Hepatocyte (in vitro differentiated cells): ENCODE measurements around the gene FAF1. TPM values are rescaled to one million over a fixed set of nuclear protein-coding genes. Genes with fewer than 3 reads are reported as not detected.
"Not testable (repeated sequence)": the region's sequence is repeated elsewhere in the genome, so short reads cannot be mapped to it uniquely, and the experiment has no call there.

Source experiments
- DNase-seq: peaks from one replicate; pipeline ENCODE4 v3.0.0-alpha.2; 2016; ENCODE audit warnings: low spot score
- H2AFZ ChIP-seq: fragments of 200-600 bp; sonication (generic); 2 replicates; pipeline ENCODE4 v1.6.0; 2016; ENCODE audit warnings: antibody characterized with exemption, mild to moderate bottlenecking
- H3K27ac ChIP-seq: fragments of 200-600 bp; sonication (generic); 2 replicates; pipeline ENCODE4 v1.5.1; 2016; ENCODE audit warnings: mild to moderate bottlenecking
- H3K27me3 ChIP-seq: fragments of 200-600 bp; sonication (generic); 2 replicates; pipeline ENCODE4 v1.6.1; 2016
- H3K36me3 ChIP-seq: fragments of 200-600 bp; sonication (generic); replicated peaks from 2 replicates; pipeline ENCODE4 v1.5.1; 2016; ENCODE audit warnings: low read depth; ENCODE audit not compliant: insufficient read depth
- H3K4me1 ChIP-seq: fragments of 200-600 bp; sonication (generic); 2 replicates; pipeline ENCODE4 v1.5.1; 2016; ENCODE audit warnings: mild to moderate bottlenecking, moderate library complexity; ENCODE audit not compliant: insufficient read depth
- H3K4me2 ChIP-seq: fragments of 200-600 bp; sonication (generic); 2 replicates; pipeline ENCODE4 v1.6.0; 2016
- H3K4me3 ChIP-seq: fragments of 200-600 bp; sonication (generic); 2 replicates; pipeline ENCODE4 v1.5.1; 2016; ENCODE audit warnings: mild to moderate bottlenecking
- H3K79me2 ChIP-seq: fragments of 200-600 bp; sonication (generic); 2 replicates; pipeline ENCODE4 v1.6.0; 2017; ENCODE audit warnings: mild to moderate bottlenecking
- H3K9me2 ChIP-seq: fragments of 200-600 bp; sonication (generic); replicated peaks from 2 replicates; pipeline ENCODE4 v1.6.0; 2017; ENCODE audit warnings: mild to moderate bottlenecking; ENCODE audit not compliant: insufficient read depth
- H3K9me3 ChIP-seq: fragments of 200-600 bp; sonication (generic); 2 replicates; pipeline ENCODE4 v1.5.1; 2016; ENCODE audit warnings: low read depth, mild to moderate bottlenecking
- H4K20me1 ChIP-seq: fragments of 200-600 bp; sonication (generic); 2 replicates; pipeline ENCODE4 v1.6.0; 2016; ENCODE audit warnings: mild to moderate bottlenecking; ENCODE audit not compliant: insufficient read depth, poor library complexity, severe bottlenecking
- EZH2 ChIP-seq: fragments of 200-600 bp; sonication (generic); IDR thresholded peaks from 2 replicates; pipeline ENCODE4 v1.6.1; 2016; ENCODE audit warnings: antibody characterized with exemption, mild to moderate bottlenecking, borderline replicate concordance
- EZH2phosphoT487 ChIP-seq: fragments of 200-600 bp; sonication (generic); IDR thresholded peaks from one replicate; pipeline ENCODE4 v1.6.1; 2018; ENCODE audit warnings: antibody characterized with exemption, mild to moderate bottlenecking, low read depth, moderate library complexity; ENCODE audit not compliant: unreplicated experiment, severe bottlenecking
- whole genome bisulfite sequencing: methylation state at CpG from one replicate; pipeline ENCODE4 v1.1.6; 2016; ENCODE audit warnings: low lambda C conversion rate; ENCODE audit errors: missing lambda C conversion rate; 5-methylcytosine and 5-hydroxymethylcytosine counted together
- polyA plus RNA-seq: library from polyadenylated mRNA; unstranded; fragments of >200 nt; fragmentation: Nextera tagmentation; extraction: Ambion mirVana; gene quantifications from 2 replicates; pipeline ENCODE4 v1.2.1, GENCODE V29; 2016
- total RNA-seq: library from RNA; depleted of rRNA; stranded (reverse); fragments of >200 nt; gene quantifications from 2 replicates; pipeline ENCODE4 v1.2.3, GENCODE V29; 2014
- TF ChIP-seq, protein P1 (sequence below): fragments of 200-600 bp; sonication (generic); IDR thresholded peaks from 2 replicates; pipeline ENCODE4 v1.5.1; 2016; ENCODE audit warnings: antibody characterized with exemption, mild to moderate bottlenecking; ENCODE audit not compliant: poor library complexity

Gene FAF1
- total and polyA plus RNA-seq, 2 experiments from 2014 or later = 25.7 to 35.5 TPM

DNA sequence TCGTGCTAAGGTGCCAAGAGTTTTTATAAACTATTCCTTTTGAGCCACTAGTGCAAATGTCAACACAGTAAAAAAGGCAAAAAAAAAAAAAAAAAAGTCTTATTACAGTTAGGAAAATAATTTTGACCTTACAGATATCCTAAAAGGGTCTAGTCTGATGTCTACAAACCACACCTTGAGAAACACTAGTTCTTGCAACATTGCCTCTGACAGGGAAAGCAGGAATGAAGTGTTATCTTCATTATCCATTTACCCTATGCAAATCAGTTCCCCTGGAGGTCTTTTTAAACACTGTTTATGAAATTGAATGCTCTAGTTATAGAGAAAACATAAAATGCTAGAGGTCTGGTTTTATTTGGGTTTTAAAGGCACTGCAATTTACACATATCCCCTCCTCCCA, 421.6 kb downstream of the FAF1 start:
- Histone ChIP-seq H4K20me1 (no peaks in the 10 kb centered on the region), H3K79me2 (no peaks in the 10 kb centered on the region), H3K4me3 (no peak overlapping the region), H3K4me2 (no peak overlapping the region), H3K27me3 (no peaks in the 10 kb centered on the region), H3K27ac (no peak overlapping the region), H3K9me2 (no peaks in the 10 kb centered on the region), H3K9me3 (no peaks in the 10 kb centered on the region), H2AFZ (no peak overlapping the region), H3K4me1 (no peaks in the 10 kb centered on the region), H3K36me3 (no peaks in the 10 kb centered on the region)
- TF ChIP-seq EZH2phosphoT487 (no peak), EZH2 (no peak)
- 95% methylated on average over 1 of the region's 1 CpG for WGBS
- no peak for DNase-seq

GRCh38 chr1:50531601-50532000, 428.5 kb downstream of the FAF1 start:
- no peaks in the 10 kb centered on the region for H3K36me3 ChIP-seq
- no peaks in the 10 kb centered on the region for H3K4me1 ChIP-seq
- no peaks in the 10 kb centered on the region for H3K79me2 ChIP-seq
- H3K9me2 ChIP-seq = no peaks in the 10 kb centered on the region
- H4K20me1 ChIP-seq = no peaks in the 10 kb centered on the region
- H3K9me3 ChIP-seq = no peaks in the 10 kb centered on the region
- no peak overlapping the region for H3K27ac ChIP-seq
- no peak for DNase-seq
- WGBS = 92% methylated on average over 1 of the region's 1 CpG
- H3K4me3 ChIP-seq = no peak overlapping the region
- no peak for TF ChIP-seq EZH2phosphoT487
- TF ChIP-seq EZH2 = no peak
- TF ChIP-seq, protein P1, sequence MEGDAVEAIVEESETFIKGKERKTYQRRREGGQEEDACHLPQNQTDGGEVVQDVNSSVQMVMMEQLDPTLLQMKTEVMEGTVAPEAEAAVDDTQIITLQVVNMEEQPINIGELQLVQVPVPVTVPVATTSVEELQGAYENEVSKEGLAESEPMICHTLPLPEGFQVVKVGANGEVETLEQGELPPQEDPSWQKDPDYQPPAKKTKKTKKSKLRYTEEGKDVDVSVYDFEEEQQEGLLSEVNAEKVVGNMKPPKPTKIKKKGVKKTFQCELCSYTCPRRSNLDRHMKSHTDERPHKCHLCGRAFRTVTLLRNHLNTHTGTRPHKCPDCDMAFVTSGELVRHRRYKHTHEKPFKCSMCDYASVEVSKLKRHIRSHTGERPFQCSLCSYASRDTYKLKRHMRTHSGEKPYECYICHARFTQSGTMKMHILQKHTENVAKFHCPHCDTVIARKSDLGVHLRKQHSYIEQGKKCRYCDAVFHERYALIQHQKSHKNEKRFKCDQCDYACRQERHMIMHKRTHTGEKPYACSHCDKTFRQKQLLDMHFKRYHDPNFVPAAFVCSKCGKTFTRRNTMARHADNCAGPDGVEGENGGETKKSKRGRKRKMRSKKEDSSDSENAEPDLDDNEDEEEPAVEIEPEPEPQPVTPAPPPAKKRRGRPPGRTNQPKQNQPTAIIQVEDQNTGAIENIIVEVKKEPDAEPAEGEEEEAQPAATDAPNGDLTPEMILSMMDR = no peak
- no peak overlapping the region for H2AFZ ChIP-seq
- no peak overlapping the region for H3K4me2 ChIP-seq
- H3K27me3 ChIP-seq = no peaks in the 10 kb centered on the region

GRCh38 chr1:50531027-50531426, 429.0 kb downstream of the FAF1 start:
- TF ChIP-seq EZH2phosphoT487 (no peak), EZH2 (no peak)
- TF ChIP-seq, protein P1 = no peak
- Histone ChIP-seq H4K20me1 (no peaks in the 10 kb centered on the region), H3K4me1 (no peaks in the 10 kb centered on the region), H3K4me3 (no peak overlapping the region), H3K4me2 (no peak overlapping the region), H3K9me2 (no peaks in the 10 kb centered on the region), H3K36me3 (no peaks in the 10 kb centered on the region), H3K27me3 (no peaks in the 10 kb centered on the region), H3K9me3 (no peaks in the 10 kb centered on the region), H2AFZ (no peak overlapping the region), H3K27ac (no peak overlapping the region), H3K79me2 (no peaks in the 10 kb centered on the region)
- no peak for DNase-seq
- 57% methylated on average over 2 of the region's 2 CpGs for WGBS

- no peaks in the 10 kb centered on the region for H3K27me3 ChIP-seq
- H3K9me3 ChIP-seq = no peaks in the 10 kb centered on the region
- no peak overlapping the region for H3K4me2 ChIP-seq
- no peaks in the 10 kb centered on the region for H3K36me3 ChIP-seq
- no peaks in the 10 kb centered on the region for H4K20me1 ChIP-seq
- H3K27ac ChIP-seq = no peak overlapping the region
- H3K79me2 ChIP-seq = no peaks in the 10 kb centered on the region
- TF ChIP-seq, protein P1 = no peak
- TF ChIP-seq EZH2phosphoT487 (no peak), EZH2 (no peak)
- no peaks in the 10 kb centered on the region for H3K9me2 ChIP-seq
- no peak overlapping the region for H2AFZ ChIP-seq
- no peak overlapping the region for H3K4me3 ChIP-seq
- DNase-seq = no peak
- no peaks in the 10 kb centered on the region for H3K4me1 ChIP-seq
Measured at GRCh38 chr1:50529510-50529909, 430.6 kb downstream of the FAF1 start.

DNA sequence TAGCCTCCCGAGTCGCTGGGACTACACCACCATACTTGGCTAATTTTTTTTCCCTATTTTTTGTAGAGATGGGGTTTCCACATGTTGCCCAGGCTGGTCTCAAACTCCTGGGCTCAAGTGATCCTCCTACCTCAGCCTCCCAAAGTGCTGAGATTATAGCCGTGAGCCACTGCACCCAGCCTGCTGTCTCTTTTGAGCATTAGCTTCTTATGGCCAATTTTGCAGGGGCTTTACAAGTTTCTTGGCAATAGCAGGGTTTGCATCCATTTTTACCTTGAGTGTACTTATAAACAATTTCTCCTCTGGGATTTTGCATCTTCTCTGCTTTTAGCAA, 432.1 kb downstream of the FAF1 start:
- H3K79me2 ChIP-seq, H3K4me3 ChIP-seq, H3K9me2 ChIP-seq, H4K20me1 ChIP-seq, H3K4me1 ChIP-seq, H3K9me3 ChIP-seq, H3K27ac ChIP-seq, H3K4me2 ChIP-seq, H3K36me3 ChIP-seq, H2AFZ ChIP-seq, DNase-seq, H3K27me3 ChIP-seq: not testable (repeated sequence)
- WGBS = 96% methylated on average over 3 of the region's 3 CpGs
